Stomach smooth muscle (tissue), 2 donors: ENCODE results near the gene ASB5.
"Not testable (repeated sequence)": the region's sequence is repeated elsewhere in the genome, so short reads cannot be mapped to it uniquely, and the experiment has no call there.

Experiments used
- H3K27ac ChIP-seq: one replicate; pipeline ENCODE4 v1.7.0; 2013; ENCODE audit warnings: mild to moderate bottlenecking, low read length, inconsistent platforms
- H3K27me3 ChIP-seq, 2 donors: one replicate each; pipeline ENCODE4 v1.7.0; 2013; ENCODE audit warnings: low read length in 2 of 2; ENCODE audit not compliant: insufficient read depth in 2 of 2, control insufficient read depth in 1 of 2
- H3K36me3 ChIP-seq, 2 donors: one replicate each; pipeline ENCODE4 v1.7.0; 2013; ENCODE audit warnings: low read length in 2 of 2; ENCODE audit not compliant: control insufficient read depth in 2 of 2, insufficient read depth in 2 of 2
- H3K4me1 ChIP-seq: one replicate; pipeline ENCODE4 v1.7.0; 2013; ENCODE audit warnings: low read length; ENCODE audit not compliant: control insufficient read depth, insufficient read depth
- H3K4me3 ChIP-seq, 2 donors: one replicate each; pipeline ENCODE4 v1.7.0; 2013; ENCODE audit warnings: low read length in 2 of 2
- H3K9ac ChIP-seq, 2 donors: one replicate each; pipeline ENCODE4 v1.7.0; 2013; ENCODE audit warnings: low read length in 2 of 2, mild to moderate bottlenecking in 1 of 2
- H3K9me3 ChIP-seq, 2 donors: one replicate each; pipeline ENCODE4 v1.7.0; 2013; ENCODE audit warnings: low read length in 2 of 2; ENCODE audit not compliant: control insufficient read depth in 2 of 2
- donor health status: healthy.
- donor health status: Pancreatic carcinoma.

The ASB5 gene

DNA sequence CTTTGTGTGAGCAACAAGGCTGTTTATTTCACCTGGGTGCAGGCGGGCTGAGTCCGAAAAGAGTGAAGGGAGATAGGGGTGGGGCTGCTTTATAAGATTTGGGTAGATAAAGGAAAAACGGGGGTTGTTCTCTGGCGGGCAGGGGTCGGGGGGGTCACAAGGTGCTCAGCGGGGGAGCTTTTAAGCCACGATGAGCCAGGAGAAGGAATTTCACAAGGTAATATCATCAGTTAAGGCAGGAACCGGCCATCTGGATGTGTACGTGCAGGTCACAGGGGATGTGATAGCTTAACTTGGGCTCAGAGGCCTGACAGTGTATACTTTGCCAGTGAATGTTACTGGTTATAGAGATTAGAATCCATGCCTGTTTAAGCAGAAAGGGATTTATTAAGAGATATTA, 31.0 kb upstream of the ASB5 start:
- no peak overlapping the region for H3K9ac ChIP-seq
- H3K4me3 ChIP-seq, result no peak overlapping the region
- H3K27me3 ChIP-seq, result no peaks in the 10 kb centered on the region
- no peaks in the 10 kb centered on the region for H3K36me3 ChIP-seq
- H3K9me3 ChIP-seq, result no peaks in the 10 kb centered on the region
- H3K4me1 ChIP-seq, result no peaks in the 10 kb centered on the region
- no peak overlapping the region for H3K27ac ChIP-seq

DNA sequence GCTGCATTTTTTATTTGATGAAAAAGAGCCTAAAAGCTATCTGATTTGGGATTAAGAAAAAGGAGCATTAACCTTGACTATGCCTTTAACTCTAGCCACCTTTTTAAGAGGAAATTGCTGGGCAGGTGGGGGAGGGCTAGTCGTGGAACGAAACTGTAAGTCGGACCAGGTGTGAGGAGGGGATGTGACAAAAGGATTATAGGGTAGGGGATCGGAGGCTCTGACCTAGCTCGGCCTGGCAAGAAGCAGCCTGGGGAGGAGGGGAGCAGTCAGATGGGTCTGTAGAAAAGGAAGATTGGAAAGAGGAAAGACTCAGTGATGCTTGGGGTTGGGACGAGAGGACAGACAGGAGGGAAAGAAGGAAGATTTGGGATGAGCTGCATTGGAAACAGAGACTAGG, 29.6 kb upstream of the ASB5 start:
- Histone ChIP-seq H3K9me3 (no peaks in the 10 kb centered on the region), H3K9ac (no peak overlapping the region), H3K4me1 (no peaks in the 10 kb centered on the region), H3K27me3 (no peaks in the 10 kb centered on the region), H3K36me3 (no peaks in the 10 kb centered on the region), H3K4me3 (no peak overlapping the region), H3K27ac (no peak overlapping the region)

DNA sequence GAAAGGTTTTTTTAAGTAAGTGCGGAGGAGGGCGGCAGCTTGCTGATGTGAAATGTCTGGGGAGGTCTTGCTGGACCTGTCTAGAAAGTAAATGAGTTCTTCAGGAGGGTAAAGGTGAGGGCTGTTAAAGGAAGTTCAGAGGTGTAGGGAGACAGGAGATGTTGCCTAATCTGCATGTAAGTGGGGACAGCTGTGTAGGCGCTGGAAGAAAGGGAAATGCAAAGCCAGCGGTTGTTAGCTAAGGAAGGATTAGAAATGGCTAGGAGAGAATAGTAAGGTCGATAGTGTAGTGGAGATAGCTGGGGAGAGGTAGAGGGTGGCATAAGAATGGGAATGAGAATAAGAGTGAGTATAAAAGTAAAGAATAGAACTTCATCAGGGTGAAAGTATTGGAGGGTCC, 26.9 kb upstream of the ASB5 start:
- not testable (repeated sequence) for H3K4me3 ChIP-seq, H3K27me3 ChIP-seq, H3K4me1 ChIP-seq, H3K9ac ChIP-seq, H3K9me3 ChIP-seq, H3K36me3 ChIP-seq, H3K27ac ChIP-seq

DNA sequence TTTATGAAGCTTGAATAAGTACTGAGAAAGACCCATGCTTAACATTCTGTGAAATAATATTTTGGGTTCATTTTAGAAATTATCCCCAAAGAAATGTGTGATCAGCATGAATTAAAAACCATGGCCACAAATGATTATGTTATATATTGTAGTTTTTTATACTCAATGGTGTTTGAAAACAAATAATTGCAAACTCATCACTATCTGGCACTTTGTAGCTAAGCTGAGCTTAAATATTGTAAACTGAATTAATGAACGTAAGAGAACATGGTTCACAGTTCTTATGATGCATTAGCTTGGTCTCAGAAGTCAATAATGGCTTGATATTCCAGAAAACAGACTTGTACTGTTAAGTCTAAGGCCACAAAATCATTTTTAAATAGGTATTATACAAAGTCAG, 24.6 kb upstream of the ASB5 start:
- no peaks in the 10 kb centered on the region for H3K9me3 ChIP-seq
- H3K4me3 ChIP-seq, result no peak overlapping the region
- H3K27me3 ChIP-seq, result no peaks in the 10 kb centered on the region
- H3K4me1 ChIP-seq, result no peaks in the 10 kb centered on the region
- no peak overlapping the region for H3K9ac ChIP-seq
- H3K27ac ChIP-seq, result no peak overlapping the region
- H3K36me3 ChIP-seq, result no peaks in the 10 kb centered on the region

DNA sequence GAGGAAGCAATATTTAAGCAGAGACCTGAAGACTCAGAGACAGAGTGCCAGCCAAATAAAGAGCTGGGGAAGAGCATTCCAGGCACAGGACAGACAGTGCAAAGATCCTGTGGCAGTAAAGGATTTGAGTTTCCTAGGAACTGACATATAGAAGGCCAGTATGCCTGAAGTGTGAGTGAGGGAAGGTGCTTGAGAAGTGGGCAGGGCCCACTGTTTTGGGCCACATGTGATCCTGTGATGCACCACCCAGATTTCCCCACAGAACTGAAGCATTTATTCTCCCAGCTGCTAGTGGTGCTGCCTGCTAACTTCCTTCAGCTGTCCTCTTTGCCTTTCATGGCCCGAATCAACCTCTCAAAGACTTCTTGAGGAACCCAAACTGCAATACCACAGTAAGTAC, 23.9 kb upstream of the ASB5 start:
- Histone ChIP-seq H3K9ac (no peak overlapping the region), H3K4me3 (no peak overlapping the region), H3K27ac (no peak overlapping the region), H3K36me3 (no peaks in the 10 kb centered on the region), H3K9me3 (no peaks in the 10 kb centered on the region), H3K27me3 (no peaks in the 10 kb centered on the region), H3K4me1 (no peaks in the 10 kb centered on the region)

DNA sequence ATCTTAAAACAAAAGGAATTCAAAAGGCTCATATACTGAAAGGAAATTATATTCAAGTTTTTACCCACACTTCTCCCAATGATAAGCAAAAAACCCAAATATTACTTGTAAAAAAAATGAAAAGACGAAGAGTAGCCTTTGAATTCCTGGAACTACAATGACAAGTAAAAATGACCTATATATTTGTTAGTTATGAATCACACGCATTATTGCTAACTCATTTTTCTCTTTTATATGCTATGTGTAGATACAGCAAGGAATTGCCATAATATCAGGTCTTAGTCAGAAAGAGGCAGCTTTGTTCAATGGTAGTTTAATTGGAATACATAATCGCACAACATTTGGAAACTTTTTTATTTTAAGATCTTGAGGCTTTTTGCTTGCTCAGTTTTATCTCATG, 22.7 kb upstream of the ASB5 start:
- no peak overlapping the region for H3K4me3 ChIP-seq
- H3K27ac ChIP-seq, result no peak overlapping the region
- no peaks in the 10 kb centered on the region for H3K27me3 ChIP-seq
- no peak overlapping the region for H3K9ac ChIP-seq
- H3K9me3 ChIP-seq, result no peaks in the 10 kb centered on the region
- no peaks in the 10 kb centered on the region for H3K36me3 ChIP-seq
- peaks cover under 1% of the 10 kb centered on the region for H3K4me1 ChIP-seq

DNA sequence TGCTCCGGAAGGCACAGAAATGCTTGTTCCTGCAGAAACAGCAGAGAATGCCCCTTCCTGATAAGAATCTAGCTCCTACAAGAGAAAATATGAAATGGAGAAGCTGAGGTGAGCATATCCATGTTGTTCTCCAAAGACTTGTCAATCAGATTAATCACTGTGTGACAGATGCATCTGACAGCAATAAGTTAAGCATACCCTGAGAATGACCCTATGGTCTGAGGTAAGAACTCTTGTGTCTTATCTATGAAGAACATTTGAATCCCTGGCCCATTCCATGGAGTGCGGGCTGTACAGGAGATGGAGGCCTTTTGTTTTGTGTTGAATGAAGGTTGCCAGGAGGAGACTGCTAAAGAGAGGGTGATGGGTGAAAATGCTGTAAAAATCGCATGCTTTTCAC, 21.5 kb upstream of the ASB5 start:
- Histone ChIP-seq H3K27me3 (no peaks in the 10 kb centered on the region), H3K27ac (no peak overlapping the region), H3K4me1 (peaks cover 11% of the 10 kb centered on the region), H3K36me3 (no peaks in the 10 kb centered on the region), H3K9me3 (no peaks in the 10 kb centered on the region), H3K4me3 (no peak overlapping the region), H3K9ac (no peak overlapping the region)

DNA sequence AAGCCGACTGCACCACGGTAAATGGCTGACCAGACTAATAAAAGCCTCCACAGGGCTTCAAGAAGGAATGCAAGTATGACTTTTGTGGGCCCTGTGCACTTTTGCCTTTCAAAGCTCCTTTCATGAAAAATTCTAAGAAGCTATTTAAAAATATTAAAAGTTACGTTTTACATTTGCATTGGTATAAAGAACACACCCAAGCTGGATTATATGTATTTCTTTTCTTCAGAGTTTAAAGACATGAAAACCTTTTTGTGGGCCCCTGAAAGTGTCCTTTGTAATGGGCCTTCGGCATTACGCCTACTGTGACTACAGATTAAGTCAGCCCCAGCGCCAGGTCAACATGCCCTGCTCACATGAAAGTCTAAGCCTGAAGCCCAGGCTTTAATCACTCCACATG, 20.5 kb upstream of the ASB5 start:
- Histone ChIP-seq H3K4me1 (peaks cover 11% of the 10 kb centered on the region), H3K27me3 (no peaks in the 10 kb centered on the region), H3K36me3 (no peaks in the 10 kb centered on the region), H3K27ac (no peak overlapping the region), H3K9ac (no peak overlapping the region), H3K9me3 (no peaks in the 10 kb centered on the region), H3K4me3 (no peak overlapping the region)

DNA sequence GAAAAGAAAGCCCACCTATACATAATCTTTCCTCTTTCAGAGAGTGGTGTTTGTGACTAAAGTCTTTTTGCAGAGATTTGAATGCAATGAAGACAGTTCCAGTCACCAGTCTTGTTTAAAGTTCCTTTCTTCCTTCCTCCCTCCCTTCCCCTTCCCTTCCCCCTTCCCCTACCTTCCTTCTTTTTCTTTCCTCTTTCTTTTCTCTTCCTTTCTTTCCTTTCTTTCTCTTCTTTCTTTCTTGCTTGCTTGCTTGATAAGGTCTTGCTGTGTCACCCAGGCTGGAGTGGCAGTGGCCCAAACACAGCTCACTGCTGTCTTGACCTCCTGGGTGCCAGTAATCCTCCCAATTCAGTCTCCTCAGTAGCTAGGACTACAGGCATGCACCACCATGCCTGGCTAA, 19.0 kb upstream of the ASB5 start:
- H3K4me3 ChIP-seq, result no peak overlapping the region
- no peak overlapping the region for H3K9ac ChIP-seq
- H3K27ac ChIP-seq, result no peak overlapping the region
- H3K36me3 ChIP-seq, result no peaks in the 10 kb centered on the region
- H3K27me3 ChIP-seq, result no peaks in the 10 kb centered on the region
- H3K9me3 ChIP-seq, result no peaks in the 10 kb centered on the region
- peaks cover 11% of the 10 kb centered on the region for H3K4me1 ChIP-seq

DNA sequence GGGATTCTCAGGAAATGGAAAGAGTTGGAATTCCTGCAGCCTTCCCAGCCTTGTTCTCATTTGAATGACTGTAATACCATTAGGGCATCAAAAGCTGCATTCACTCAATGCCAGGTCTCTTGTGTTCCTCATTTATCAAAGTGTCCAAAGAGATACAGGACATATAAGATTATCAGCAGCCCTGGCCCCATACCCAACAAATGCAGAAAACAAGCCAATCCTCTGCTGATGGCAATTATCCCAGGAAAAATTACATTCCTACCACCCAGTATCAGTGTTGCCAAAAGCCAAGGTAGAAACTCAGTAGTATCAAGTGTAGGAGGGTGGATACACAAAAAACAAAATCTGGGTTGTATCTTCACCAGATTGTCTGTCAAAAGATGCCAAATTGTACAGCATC, 18.5 kb upstream of the ASB5 start:
- Histone ChIP-seq H3K27me3 (no peaks in the 10 kb centered on the region), H3K9me3 (no peaks in the 10 kb centered on the region), H3K4me1 (peaks cover 11% of the 10 kb centered on the region), H3K4me3 (no peak overlapping the region), H3K9ac (no peak overlapping the region), H3K27ac (no peak overlapping the region), H3K36me3 (no peaks in the 10 kb centered on the region)

DNA sequence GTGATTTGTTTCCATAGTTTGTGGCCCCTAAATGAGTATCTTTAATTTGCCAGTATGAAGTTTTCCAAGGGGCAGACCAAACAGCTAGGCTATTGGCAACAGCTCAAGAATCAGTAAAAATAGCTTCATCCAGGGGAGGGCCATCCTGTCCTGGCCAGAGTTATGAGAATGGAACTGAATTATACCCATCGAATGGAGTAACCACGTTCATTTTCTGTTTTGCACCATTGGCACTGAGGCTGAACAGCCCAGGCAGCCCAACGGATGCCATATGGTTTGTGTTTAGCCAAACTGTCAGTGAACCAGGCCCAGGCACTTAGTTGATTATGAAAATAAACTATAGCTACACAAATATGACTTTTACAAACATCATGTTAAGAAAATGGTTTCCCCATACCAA, 17.7 kb upstream of the ASB5 start:
- Histone ChIP-seq H3K9ac (no peak overlapping the region), H3K27me3 (no peaks in the 10 kb centered on the region), H3K4me3 (no peak overlapping the region), H3K27ac (peak overlapping the region; percentile 37), H3K36me3 (no peaks in the 10 kb centered on the region), H3K9me3 (no peaks in the 10 kb centered on the region), H3K4me1 (peaks cover 11% of the 10 kb centered on the region)

DNA sequence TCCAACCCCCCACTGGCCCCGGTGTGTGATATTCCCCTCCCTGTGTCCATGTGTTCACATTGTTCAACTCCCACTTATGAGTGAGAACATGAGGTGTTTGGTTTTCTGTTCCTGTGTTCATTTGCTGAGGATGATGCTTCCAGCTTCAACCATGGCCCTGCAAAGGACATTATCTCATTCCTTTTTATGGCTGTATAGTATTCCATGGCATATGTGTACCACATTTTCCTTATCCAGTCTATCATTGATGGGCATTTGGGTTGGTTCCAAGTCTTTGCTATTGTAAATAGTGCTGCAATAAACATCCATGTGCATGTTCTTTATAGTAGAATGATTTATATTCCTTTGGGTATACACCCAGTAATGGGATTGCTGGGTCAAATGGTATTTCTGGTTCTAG, 10.5 kb upstream of the ASB5 start:
- not testable (repeated sequence) for H3K4me3 ChIP-seq, H3K27me3 ChIP-seq, H3K9ac ChIP-seq, H3K4me1 ChIP-seq, H3K27ac ChIP-seq, H3K9me3 ChIP-seq, H3K36me3 ChIP-seq
